HEK293 (cell line): ENCODE results near the gene NSL1.

Source experiments
- HOXD13 ChIP-seq: sonication (generic); formaldehyde crosslinking; IDR thresholded peaks from 2 replicates; pipeline ENCODE4 v1.8.0; 2022; ENCODE audit warnings: missing genetic modification reagents, borderline replicate concordance
- KLF8 ChIP-seq: fragments of 450-650 bp; formaldehyde crosslinking; IDR thresholded peaks from 2 replicates; pipeline ENCODE4 v1.5.1; 2016; ENCODE audit warnings: missing biosample characterization, missing genetic modification characterization
- KLF9 ChIP-seq: fragments of 450-650 bp; formaldehyde crosslinking; IDR thresholded peaks from 2 replicates; pipeline ENCODE4 v1.5.1; 2016; ENCODE audit warnings: missing biosample characterization, missing genetic modification characterization, low read depth
- MZF1 ChIP-seq: fragments of 450-650 bp; formaldehyde crosslinking; IDR thresholded peaks from 2 replicates; pipeline ENCODE4 v1.5.1; 2017; ENCODE audit warnings: missing biosample characterization, missing genetic modification characterization, borderline replicate concordance
- SCRT2 ChIP-seq: fragments of 450-650 bp; formaldehyde crosslinking; IDR thresholded peaks from 2 replicates; pipeline ENCODE4 v1.5.1; 2016; ENCODE audit warnings: missing biosample characterization, missing genetic modification characterization
- SP3 ChIP-seq: fragments of 450-650 bp; formaldehyde crosslinking; IDR thresholded peaks from 2 replicates; pipeline ENCODE4 v1.5.1; 2016; ENCODE audit warnings: missing biosample characterization, missing genetic modification characterization
- WT1 ChIP-seq: fragments of 450-650 bp; formaldehyde crosslinking; IDR thresholded peaks from 2 replicates; pipeline ENCODE4 v1.5.1; 2016; ENCODE audit warnings: missing biosample characterization, missing genetic modification characterization
- ZBTB8A ChIP-seq: fragments of 450-650 bp; formaldehyde crosslinking; IDR thresholded peaks from 2 replicates; pipeline ENCODE4 v1.5.1; 2016; ENCODE audit warnings: missing biosample characterization, missing genetic modification characterization
- ZFP41 ChIP-seq: fragments of 450-650 bp; formaldehyde crosslinking; IDR thresholded peaks from 2 replicates; pipeline ENCODE4 v1.5.1; 2016; ENCODE audit warnings: missing biosample characterization, missing genetic modification characterization, borderline replicate concordance
- ZNF112 ChIP-seq: fragments of 450-650 bp; formaldehyde crosslinking; IDR thresholded peaks from 2 replicates; pipeline ENCODE4 v1.5.0; 2017; ENCODE audit warnings: missing biosample characterization, missing genetic modification characterization
- ZNF121 ChIP-seq: fragments of 450-650 bp; formaldehyde crosslinking; IDR thresholded peaks from 2 replicates; pipeline ENCODE4 v1.5.1; 2016; ENCODE audit warnings: missing biosample characterization, missing genetic modification characterization
- ZNF132 ChIP-seq: fragments of 450-650 bp; formaldehyde crosslinking; IDR thresholded peaks from 2 replicates; pipeline ENCODE4 v1.5.1; 2017; ENCODE audit warnings: missing biosample characterization, missing genetic modification characterization, borderline replicate concordance
- ZNF133 ChIP-seq: fragments of 450-650 bp; formaldehyde crosslinking; IDR thresholded peaks from 2 replicates; pipeline ENCODE4 v1.5.1; 2016; ENCODE audit warnings: missing biosample characterization, missing genetic modification characterization
- ZNF138 ChIP-seq: fragments of 450-650 bp; formaldehyde crosslinking; IDR thresholded peaks from 2 replicates; pipeline ENCODE4 v1.5.1; 2016; ENCODE audit warnings: missing biosample characterization, missing genetic modification characterization, borderline replicate concordance
- ZNF146 ChIP-seq: fragments of 450-650 bp; formaldehyde crosslinking; IDR thresholded peaks from 2 replicates; pipeline ENCODE4 v1.5.1; 2016; ENCODE audit warnings: missing biosample characterization, missing genetic modification characterization
- ZNF174 ChIP-seq: fragments of 450-650 bp; formaldehyde crosslinking; IDR thresholded peaks from 2 replicates; pipeline ENCODE4 v1.5.0; 2017; ENCODE audit warnings: missing biosample characterization, mild to moderate bottlenecking, missing genetic modification characterization
- ZNF24 ChIP-seq: fragments of 450-650 bp; formaldehyde crosslinking; IDR thresholded peaks from 2 replicates; pipeline ENCODE4 v1.5.1; 2016; ENCODE audit warnings: missing biosample characterization, missing genetic modification characterization
- ZNF248 ChIP-seq: fragments of 450-650 bp; formaldehyde crosslinking; IDR thresholded peaks from 2 replicates; pipeline ENCODE4 v1.5.1; 2017; ENCODE audit warnings: missing biosample characterization, missing genetic modification characterization
- ZNF26 ChIP-seq: fragments of 450-650 bp; formaldehyde crosslinking; IDR thresholded peaks from 2 replicates; pipeline ENCODE4 v1.5.1; 2016; ENCODE audit warnings: missing biosample characterization, missing genetic modification characterization
- ZNF274 ChIP-seq, 2 experiments: fragments of 200-500 bp in 1 of 2; fragments of 450-650 bp in 1 of 2; sonication (Bioruptor generic) in 1 of 2; formaldehyde crosslinking in 1 of 2; IDR thresholded peaks; 2 replicates each; pipeline versions ENCODE4 v1.5.1 to v1.6.1; 2014 to 2016; ENCODE audit warnings: borderline replicate concordance in 1 of 2, inconsistent platforms in 1 of 2, low read length in 1 of 2, missing biosample characterization in 1 of 2, missing genetic modification characterization in 1 of 2
- ZNF335 ChIP-seq: fragments of 450-650 bp; formaldehyde crosslinking; conservative IDR thresholded peaks from 2 replicates; pipeline ENCODE4 v1.5.1; 2016; ENCODE audit warnings: missing biosample characterization, missing genetic modification characterization
- ZNF416 ChIP-seq: fragments of 450-650 bp; formaldehyde crosslinking; IDR thresholded peaks from 2 replicates; pipeline ENCODE4 v1.5.1; 2016; ENCODE audit warnings: missing biosample characterization, missing genetic modification characterization
- ZNF426 ChIP-seq: fragments of 450-650 bp; formaldehyde crosslinking; IDR thresholded peaks from 2 replicates; pipeline ENCODE4 v1.5.1; 2017; ENCODE audit warnings: missing biosample characterization, missing genetic modification characterization, mild to moderate bottlenecking, inconsistent platforms, moderate library complexity
- ZNF530 ChIP-seq: fragments of 450-650 bp; formaldehyde crosslinking; IDR thresholded peaks from 2 replicates; pipeline ENCODE4 v1.5.1; 2016; ENCODE audit warnings: low read depth, missing biosample characterization, missing genetic modification characterization
- ZNF555 ChIP-seq: fragments of 450-650 bp; formaldehyde crosslinking; conservative IDR thresholded peaks from 2 replicates; pipeline ENCODE4 v1.5.1; 2017; ENCODE audit warnings: missing biosample characterization, mild to moderate bottlenecking, missing genetic modification characterization, inconsistent platforms
- ZNF558 ChIP-seq: fragments of 450-650 bp; formaldehyde crosslinking; IDR thresholded peaks from 2 replicates; pipeline ENCODE4 v1.5.1; 2016; ENCODE audit warnings: missing biosample characterization, missing genetic modification characterization
- ZNF560 ChIP-seq: fragments of 450-650 bp; formaldehyde crosslinking; IDR thresholded peaks from 2 replicates; pipeline ENCODE4 v1.5.1; 2017; ENCODE audit warnings: missing biosample characterization, missing genetic modification characterization, borderline replicate concordance
- ZNF621 ChIP-seq: fragments of 450-650 bp; formaldehyde crosslinking; IDR thresholded peaks from 2 replicates; pipeline ENCODE4 v1.5.1; 2017; ENCODE audit warnings: missing biosample characterization, missing genetic modification characterization
- ZNF626 ChIP-seq: fragments of 450-650 bp; sonication (Bioruptor Pico); formaldehyde crosslinking; IDR thresholded peaks from 2 replicates; pipeline ENCODE4 v1.5.1; 2018; ENCODE audit warnings: missing biosample characterization, missing genetic modification characterization, inconsistent platforms
- ZNF639 ChIP-seq: fragments of 450-650 bp; formaldehyde crosslinking; IDR thresholded peaks from 2 replicates; pipeline ENCODE4 v1.5.1; 2016; ENCODE audit warnings: missing biosample characterization, missing genetic modification characterization
- ZNF654 ChIP-seq: fragments of 450-650 bp; formaldehyde crosslinking; IDR thresholded peaks from 2 replicates; pipeline ENCODE4 v1.5.1; 2016; ENCODE audit warnings: low read depth, missing biosample characterization, missing genetic modification characterization
- ZNF658 ChIP-seq: fragments of 450-650 bp; formaldehyde crosslinking; IDR thresholded peaks from 2 replicates; pipeline ENCODE4; 2016; ENCODE audit warnings: missing biosample characterization, missing genetic modification characterization
- ZNF791 ChIP-seq: fragments of 450-650 bp; formaldehyde crosslinking; IDR thresholded peaks from 2 replicates; pipeline ENCODE4 v1.5.1; 2016; ENCODE audit warnings: missing biosample characterization, missing genetic modification characterization
- ZNF792 ChIP-seq: fragments of 450-650 bp; formaldehyde crosslinking; IDR thresholded peaks from 2 replicates; pipeline ENCODE4 v1.5.1; 2016; ENCODE audit warnings: missing biosample characterization, missing genetic modification characterization
- TF ChIP-seq, protein P1 (sequence below): fragments of 450-650 bp; formaldehyde crosslinking; IDR thresholded peaks from 2 replicates; pipeline ENCODE4 v1.5.1; 2016; ENCODE audit warnings: missing biosample characterization, missing genetic modification characterization

Gene NSL1

GRCh38 chr1:212791676-212792395 lies at the start of gene NSL1, which contains the start of gene TATDN3 (continued):
- TF ChIP-seq ZNF112 (tag by site-specific recombination): no peak
- TF ChIP-seq ZNF530 (tag by site-specific recombination): no peak
- TF ChIP-seq SCRT2 (tag by site-specific recombination): peak; percentile 59; the same call in 1 of the 2 replicates
- TF ChIP-seq ZNF426 (tag by site-specific recombination): no peak
- TF ChIP-seq ZNF133 (tag by site-specific recombination): no peak; the same call in 1 of the 2 replicates
- no peak for TF ChIP-seq ZNF626 (tag by site-specific recombination)
- no peak for TF ChIP-seq ZNF26
- TF ChIP-seq ZNF138: no peak
- TF ChIP-seq ZNF791 (tag by site-specific recombination): no peak
- TF ChIP-seq ZNF792 (tag by site-specific recombination): no peak
- peak; percentile 69 for TF ChIP-seq ZNF146 (tag by site-specific recombination)
- peak; percentile 21; the same call in 1 of the 2 replicates for TF ChIP-seq ZNF174 (tag by site-specific recombination)
- peak; percentile 99 for TF ChIP-seq ZNF639
- TF ChIP-seq ZNF24 (tag by site-specific recombination): peak; percentile 95
- TF ChIP-seq WT1 (tag by site-specific recombination): peak; percentile 61
- peak; percentile 97 for TF ChIP-seq KLF8 (tag by site-specific recombination)
- TF ChIP-seq MZF1 (tag by site-specific recombination): peak; percentile 59; the same call in 1 of the 2 replicates
- peak; percentile 92 for TF ChIP-seq ZNF335 (tag by site-specific recombination)
- no peak; the same call in 1 of the 2 replicates for TF ChIP-seq ZNF558
- TF ChIP-seq, protein P1, sequence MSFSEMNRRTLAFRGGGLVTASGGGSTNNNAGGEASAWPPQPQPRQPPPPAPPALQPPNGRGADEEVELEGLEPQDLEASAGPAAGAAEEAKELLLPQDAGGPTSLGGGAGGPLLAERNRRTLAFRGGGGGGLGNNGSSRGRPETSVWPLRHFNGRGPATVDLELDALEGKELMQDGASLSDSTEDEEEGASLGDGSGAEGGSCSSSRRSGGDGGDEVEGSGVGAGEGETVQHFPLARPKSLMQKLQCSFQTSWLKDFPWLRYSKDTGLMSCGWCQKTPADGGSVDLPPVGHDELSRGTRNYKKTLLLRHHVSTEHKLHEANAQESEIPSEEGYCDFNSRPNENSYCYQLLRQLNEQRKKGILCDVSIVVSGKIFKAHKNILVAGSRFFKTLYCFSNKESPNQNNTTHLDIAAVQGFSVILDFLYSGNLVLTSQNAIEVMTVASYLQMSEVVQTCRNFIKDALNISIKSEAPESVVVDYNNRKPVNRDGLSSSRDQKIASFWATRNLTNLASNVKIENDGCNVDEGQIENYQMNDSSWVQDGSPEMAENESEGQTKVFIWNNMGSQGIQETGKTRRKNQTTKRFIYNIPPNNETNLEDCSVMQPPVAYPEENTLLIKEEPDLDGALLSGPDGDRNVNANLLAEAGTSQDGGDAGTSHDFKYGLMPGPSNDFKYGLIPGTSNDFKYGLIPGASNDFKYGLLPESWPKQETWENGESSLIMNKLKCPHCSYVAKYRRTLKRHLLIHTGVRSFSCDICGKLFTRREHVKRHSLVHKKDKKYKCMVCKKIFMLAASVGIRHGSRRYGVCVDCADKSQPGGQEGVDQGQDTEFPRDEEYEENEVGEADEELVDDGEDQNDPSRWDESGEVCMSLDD (tag by site-specific recombination): peak; percentile 94
- TF ChIP-seq ZNF560: no peak
- TF ChIP-seq ZFP41 (tag by site-specific recombination): peak; percentile 91; the same call in 1 of the 2 replicates
- TF ChIP-seq ZNF248 (tag by site-specific recombination): no peak
- peak; percentile 94 for TF ChIP-seq KLF9
- no peak for TF ChIP-seq ZNF132 (tag by site-specific recombination)
- peak; percentile 93 for TF ChIP-seq ZNF121 (tag by site-specific recombination)
- TF ChIP-seq ZNF658 (tag by site-specific recombination): no peak
- peak; percentile 53; the same call in 1 of the 2 replicates for TF ChIP-seq ZBTB8A (tag by site-specific recombination)
- TF ChIP-seq ZNF416 (tag by site-specific recombination): no peak
- TF ChIP-seq ZNF555 (tag by site-specific recombination): no peak
- TF ChIP-seq ZNF621: no peak
- TF ChIP-seq HOXD13: no peak
- no peak for TF ChIP-seq ZNF274 (IDR thresholded peaks at IDR 0.05; ENCODE audit: low read length)
- TF ChIP-seq ZNF274 (tag by site-specific recombination; IDR thresholded peaks at IDR 0.05; ENCODE audit: borderline replicate concordance): no peak
- TF ChIP-seq SP3 (tag by site-specific recombination): peak; percentile 96
- TF ChIP-seq ZNF654: 0 out of 2 replicates have a peak, but pooled peaks have one; percentile 26
